B cell (primary cell): Measurements from ENCODE around the gene LAMC3. TPM values are rescaled to one million over a fixed set of nuclear protein-coding genes. Genes with fewer than 3 reads are reported as not detected.

ENCODE experiments used
- ATAC-seq: fragments of 200-7000 bp; cut with Tn5 transposase; one replicate; pipeline ENCODE4 v1.10.0; 2021; ENCODE audit warnings: low read depth, mild to moderate bottlenecking, moderate number of reproducible peaks, moderate library complexity
- CTCF ChIA-PET: fragments of 350-600 bp; sonication (Branson Sonifier 250); formaldehyde crosslinking; loops from one replicate; lab custom pipeline; 2021; ENCODE audit warnings: antibody characterized with exemption, inconsistent platforms; lab: Charles Lee
- POLR2A ChIA-PET: fragments of 350-600 bp; sonication (Branson Sonifier 250); formaldehyde crosslinking; loops from one replicate; lab custom pipeline; 2021; ENCODE audit warnings: antibody characterized with exemption; lab: Charles Lee
- DNase-seq: peaks from one replicate; pipeline ENCODE4 v3.0.0; 2013
- H2AFZ ChIP-seq: 2 replicates; pipeline ENCODE4 v1.6.1; 2012; ENCODE audit warnings: mild to moderate bottlenecking, low read depth, low read length; ENCODE audit not compliant: insufficient read depth, poor library complexity, severe bottlenecking
- H3K27ac ChIP-seq, 2 donors: 1 replicate in 1 of 2; 2 replicates in 1 of 2; pipeline ENCODE4 v1.5.1; 2012 to 2013; ENCODE audit warnings: low read length in 2 of 2, mild to moderate bottlenecking in 2 of 2, moderate library complexity in 1 of 2
- H3K27me3 ChIP-seq, 4 experiments: fragments of 200-600 bp in 1 of 4; sonication (generic) in 1 of 4; replicated peaks in 1 of 4; 1 replicate in 2 of 4; 2 replicates in 2 of 4; pipeline versions ENCODE4 v1.6.1 to v1.7.0; 2013 to 2016; ENCODE audit warnings: low read length in 3 of 4, mild to moderate bottlenecking in 2 of 4, mixed read lengths in 1 of 4, moderate library complexity in 1 of 4; ENCODE audit not compliant: insufficient read depth in 4 of 4, control insufficient read depth in 3 of 4; ENCODE audit errors: control extremely low read depth in 1 of 4
- H3K36me3 ChIP-seq, 2 experiments: replicated peaks in 1 of 2; 1 replicate in 1 of 2; 2 replicates in 1 of 2; pipeline versions ENCODE4 v1.6.1 to v1.7.1; 2013; ENCODE audit warnings: low read length in 1 of 2; ENCODE audit not compliant: insufficient read depth in 2 of 2, control insufficient read depth in 1 of 2; ENCODE audit errors: control extremely low read depth in 1 of 2, extremely low read depth in 1 of 2
- H3K4me1 ChIP-seq, 2 donors: fragments of 200-600 bp in 1 of 2; sonication (generic) in 1 of 2; 1 replicate in 1 of 2; 2 replicates in 1 of 2; pipeline versions ENCODE4 v1.5.1 to v1.6.1; 2013 to 2017; ENCODE audit warnings: low read length in 2 of 2; ENCODE audit not compliant: control insufficient read depth in 2 of 2, insufficient read depth in 2 of 2
- H3K4me2 ChIP-seq: replicated peaks from 2 replicates; pipeline ENCODE3; 2012; ENCODE audit warnings: mild to moderate bottlenecking, low read depth, low read length; ENCODE audit not compliant: poor library complexity, severe bottlenecking
- H3K4me3 ChIP-seq, 5 experiments: fragments of 200-600 bp in 1 of 5; sonication (generic) in 1 of 5; 1 replicate in 3 of 5; 2 replicates in 2 of 5; pipeline versions ENCODE4 v1.5.1 to v1.7.0; 2011 to 2016; ENCODE audit warnings: low read length in 4 of 5, mild to moderate bottlenecking in 4 of 5, low read depth in 2 of 5, control low read depth in 1 of 5, moderate library complexity in 1 of 5; ENCODE audit not compliant: insufficient read depth in 1 of 5; ENCODE audit errors: control extremely low read depth in 1 of 5, extremely low read depth in 1 of 5
- H3K79me2 ChIP-seq: fragments of 200-600 bp; sonication (generic); one replicate; pipeline ENCODE4 v1.6.0; 2016; ENCODE audit warnings: low read length; ENCODE audit not compliant: control insufficient read depth, insufficient read depth
- H3K9ac ChIP-seq: fragments of 200-600 bp; sonication (generic); 2 replicates; pipeline ENCODE4 v1.6.1; 2017; ENCODE audit warnings: mild to moderate bottlenecking, low read length, moderate library complexity
- H3K9me3 ChIP-seq, 3 donors: one replicate each; pipeline versions ENCODE4 v1.6.1 to v1.7.1; 2013; ENCODE audit warnings: low read length in 2 of 3; ENCODE audit not compliant: control insufficient read depth in 2 of 3, insufficient read depth in 1 of 3; ENCODE audit errors: control extremely low read depth in 1 of 3
- H4K20me1 ChIP-seq: 2 replicates; pipeline ENCODE4 v1.6.0; 2012; ENCODE audit warnings: mild to moderate bottlenecking, low read length; ENCODE audit not compliant: insufficient read depth, control insufficient read depth, poor library complexity, severe bottlenecking
- H3K27ac Mint-ChIP-seq: one replicate; pipeline ENCODE4 v1.8.0; 2021; ENCODE audit warnings: mixed read lengths
- H3K27me3 Mint-ChIP-seq: one replicate; pipeline ENCODE4 v1.8.0; 2021; ENCODE audit warnings: mixed read lengths
- H3K4me1 Mint-ChIP-seq: one replicate; pipeline ENCODE4 v1.8.0; 2021; ENCODE audit warnings: mixed read lengths
- H3K4me3 Mint-ChIP-seq: one replicate; pipeline ENCODE4 v1.8.0; 2021; ENCODE audit warnings: mixed read lengths
- H3K9me3 Mint-ChIP-seq: one replicate; pipeline ENCODE4 v1.8.0; 2022; ENCODE audit warnings: mixed read lengths; ENCODE audit not compliant: insufficient read depth
- CTCF ChIP-seq: fragments of 200-600 bp; IDR thresholded peaks from one replicate; pipeline ENCODE4 v1.8.0; 2022; ENCODE audit warnings: antibody characterized with exemption, mild to moderate bottlenecking
- EZH2 ChIP-seq: IDR thresholded peaks from 2 replicates; pipeline ENCODE4 v1.6.1; 2012; ENCODE audit warnings: borderline replicate concordance, low read depth, mild to moderate bottlenecking, moderate library complexity, low read length; ENCODE audit not compliant: insufficient read depth, poor library complexity, severe bottlenecking
- whole genome bisulfite sequencing: methylation state at CpG from one replicate; pipeline ENCODE4 v1.1.5; 2013; ENCODE audit warnings: missing lambda C conversion rate; ENCODE audit not compliant: insufficient coverage; 5-methylcytosine and 5-hydroxymethylcytosine counted together
- intact Hi-C: fragments of 100-400 bp; cut with micrococcal nuclease; formaldehyde crosslinking; loops from one replicate; pipeline ENCODE4 v1.10.0; 2022
- polyA plus RNA-seq: library from polyadenylated mRNA; depleted of rRNA; stranded (reverse); fragments of >200 nt; gene quantifications from 2 replicates; pipeline ENCODE4 v1.2.3, GENCODE V29; 2012
- total RNA-seq, 2 donors: library from RNA; stranded (reverse); fragments of 120-200 nt in 1 of 2; gene quantifications; 1 replicate in 1 of 2; 2 replicates in 1 of 2; pipeline versions ENCODE4 v1.2.3 to v1.2.4, GENCODE V29; 2013 to 2022

LAMC3 gene
- total and polyA plus RNA-seq, 2 donors (not counting 1 experiment from before 2014, with no cell fraction given): 0.25 to 0.45 TPM

- ATAC-seq: no peak
Measured at GRCh38 chr9:131065599-131065998, 56.6 kb downstream of the LAMC3 start.

GRCh38 chr9:131067625-131068024 is 58.7 kb downstream of the LAMC3 start:
- Histone ChIP-seq H3K27ac (no peak overlapping the region), H3K4me1 (no peaks in the 10 kb centered on the region), H3K9ac (no peak overlapping the region), H3K36me3 (no peaks in the 10 kb centered on the region), H4K20me1 (no peaks in the 10 kb centered on the region), H3K4me3 (no peak overlapping the region), H2AFZ (no peak overlapping the region), H3K9me3 (no peaks in the 10 kb centered on the region), H3K79me2 (no peaks in the 10 kb centered on the region), H3K27me3 (no peaks in the 10 kb centered on the region), H3K4me2 (no peak overlapping the region)
- no peak for DNase-seq
- no peak overlapping the region for H3K4me3 Mint-ChIP-seq
- TF ChIP-seq EZH2: no peak
- H3K27me3 Mint-ChIP-seq: peaks cover 5% of the 10 kb centered on the region
- WGBS: 78% methylated on average over 9 of the region's 9 CpGs
- ATAC-seq: no peak
- no peaks in the 10 kb centered on the region for H3K9me3 Mint-ChIP-seq
- intact Hi-C loops: no loop called here
- POLR2A ChIA-PET: no interaction called here
- CTCF ChIA-PET: interaction anchor here (1.7 kb wide), 1 partner anchor 11 kb away, joined by 4 read pairs; no protein-coding TSS in a partner anchor
- H3K27ac Mint-ChIP-seq: no peak overlapping the region
- H3K4me1 Mint-ChIP-seq: no peaks in the 10 kb centered on the region

More at GRCh38 chr9:131065599-131065998, 56.6 kb downstream of the LAMC3 start:
- Mint-ChIP-seq H3K9me3 (no peaks in the 10 kb centered on the region), H3K4me1 (no peaks in the 10 kb centered on the region), H3K27ac (no peak overlapping the region), H3K27me3 (peaks cover under 1% of the 10 kb centered on the region), H3K4me3 (no peak overlapping the region)
- Histone ChIP-seq H3K36me3 (no peaks in the 10 kb centered on the region), H2AFZ (no peak overlapping the region), H3K4me3 (no peak overlapping the region), H3K9me3 (no peaks in the 10 kb centered on the region), H3K79me2 (no peaks in the 10 kb centered on the region), H3K4me2 (no peak overlapping the region), H3K27ac (no peak overlapping the region), H3K27me3 (no peaks in the 10 kb centered on the region), H3K9ac (no peak overlapping the region), H4K20me1 (no peaks in the 10 kb centered on the region), H3K4me1 (no peaks in the 10 kb centered on the region)
- no peak for DNase-seq
- POLR2A ChIA-PET: no interaction called here
- whole genome bisulfite sequencing: 96% methylated on average over 6 of the region's 7 CpGs
- intact Hi-C loops: no loop called here
- CTCF ChIA-PET: no interaction called here
- TF ChIP-seq CTCF (no peak), EZH2 (no peak)
